A549 treated with CORT108297 at 1 μM for 4 hours (cell line): ENCODE results near the gene GRHPR. TPM values are rescaled to one million over a fixed set of nuclear protein-coding genes. Genes with fewer than 3 reads are reported as not detected.

Source experiments
- total RNA-seq: library from RNA; stranded (reverse); fragments of 200-300 nt; extraction: Qiagen RNA extraction; gene quantifications from 5 replicates; pipeline ENCODE4 v1.2.3, GENCODE V29; 2022

The GRHPR gene
- total RNA-seq, result 140 to 176 TPM (median 172 TPM) in 5 replicates

GRCh38 chr9:37422289-37423104 lies at the start of gene GRHPR:
Gene GRHPR (plus strand): TSS chr9:37422696. CDS start chr9:37422751, 55 bp downstream.

GRCh38 chr9:37465249-37466036 lies 42.9 kb downstream of the GRHPR start, which contains the start of gene ZBTB5:
Gene ZBTB5 (minus strand): TSS chr9:37465450. CDS start chr9:37442551, 22,899 bp downstream.

GRCh38 chr9:37485389-37486255 lies 63.1 kb downstream of the GRHPR start, which contains the start of gene POLR1E:
Gene POLR1E (plus strand): TSS chr9:37485948. CDS start chr9:37486048, 100 bp downstream.

Other genes with a start within 250 kb of the GRHPR start
- 6.9 to 9.0 TPM (median 8.4 TPM) in 5 replicates for gene ZBTB5, start 42.8 kb downstream of the GRHPR start, total RNA-seq
- 37.2 to 41.3 TPM (median 38.8 TPM) in 5 replicates for gene POLR1E, start 63.3 kb downstream of the GRHPR start, total RNA-seq
- gene FBXO10, start 153.7 kb downstream of the GRHPR start, total RNA-seq, result 5.7 to 8.3 TPM (median 6.9 TPM) in 5 replicates
- 296 to 357 TPM (median 336 TPM) in 5 replicates for gene TOMM5, start 169.9 kb downstream of the GRHPR start, total RNA-seq
- 0.03 to 0.05 TPM (median 0.04 TPM) in 4 of 5 replicates, not detected in the other for gene FRMPD1, start 228.3 kb downstream of the GRHPR start, total RNA-seq